CD14-positive monocyte (primary cell): ENCODE data around the gene ONECUT3. TPM values are rescaled to one million over a fixed set of nuclear protein-coding genes. Genes with fewer than 3 reads are reported as not detected.

ENCODE experiments used
- DNase-seq, 3 donors: peaks; one replicate each; pipeline ENCODE4 v3.0.0-alpha.2; 2011 to 2022
- H2AFZ ChIP-seq: 2 replicates; pipeline ENCODE4 v1.6.0; 2012; ENCODE audit warnings: mild to moderate bottlenecking, low read depth, low read length, inconsistent platforms; ENCODE audit not compliant: insufficient read depth, poor library complexity, severe bottlenecking
- H3K27ac ChIP-seq, 2 donors: 1 replicate in 1 of 2; 2 replicates in 1 of 2; pipeline ENCODE4 v1.5.1; 2012 to 2013; ENCODE audit warnings: low read length in 2 of 2, control low read depth in 1 of 2, inconsistent platforms in 1 of 2, low read depth in 1 of 2, mild to moderate bottlenecking in 1 of 2
- H3K27me3 ChIP-seq, 2 donors: one replicate each; pipeline versions ENCODE4 v1.6.0 to v1.6.1; 2011 to 2013; ENCODE audit warnings: low read length in 2 of 2; ENCODE audit not compliant: control insufficient read depth in 2 of 2, insufficient read depth in 2 of 2
- H3K36me3 ChIP-seq, 2 donors: replicated peaks in 1 of 2; 1 replicate in 1 of 2; 2 replicates in 1 of 2; pipeline versions ENCODE4 v1.5.1 to v1.6.1; 2012 to 2013; ENCODE audit warnings: low read length in 2 of 2, control low read depth in 1 of 2, inconsistent platforms in 1 of 2, mild to moderate bottlenecking in 1 of 2; ENCODE audit not compliant: insufficient read depth in 2 of 2, control insufficient read depth in 1 of 2
- H3K4me1 ChIP-seq, 2 donors: 1 replicate in 1 of 2; 2 replicates in 1 of 2; pipeline versions ENCODE4 v1.5.1 to v1.6.1; 2012 to 2013; ENCODE audit warnings: low read length in 2 of 2, control low read depth in 1 of 2, inconsistent platforms in 1 of 2, mild to moderate bottlenecking in 1 of 2, moderate library complexity in 1 of 2; ENCODE audit not compliant: insufficient read depth in 2 of 2, control insufficient read depth in 1 of 2
- H3K4me2 ChIP-seq: replicated peaks from 2 replicates; pipeline ENCODE3; 2012; ENCODE audit warnings: low read length, moderate library complexity, mild to moderate bottlenecking; ENCODE audit not compliant: poor library complexity, severe bottlenecking; ENCODE audit errors: extremely low read depth
- H3K4me3 ChIP-seq, 3 experiments: fragments of 200-600 bp in 1 of 3; sonication (generic) in 1 of 3; replicated peaks in 1 of 3; 1 replicate in 2 of 3; 2 replicates in 1 of 3; pipeline ENCODE4 v1.5.1; 2011 to 2013; ENCODE audit warnings: low read length in 3 of 3, mild to moderate bottlenecking in 3 of 3, control low read depth in 2 of 3, low read depth in 2 of 3, inconsistent platforms in 1 of 3, moderate library complexity in 1 of 3
- H3K79me2 ChIP-seq: 2 replicates; pipeline ENCODE4 v1.6.0; 2012; ENCODE audit warnings: mild to moderate bottlenecking, control low read depth, inconsistent platforms, low read length, moderate library complexity; ENCODE audit not compliant: insufficient read depth
- H3K9ac ChIP-seq: 2 replicates; pipeline ENCODE4 v1.6.0; 2017; ENCODE audit warnings: low read length, mild to moderate bottlenecking; ENCODE audit not compliant: insufficient read depth, poor library complexity, severe bottlenecking
- H3K9me3 ChIP-seq, 2 donors: replicated peaks in 1 of 2; 1 replicate in 1 of 2; 2 replicates in 1 of 2; pipeline versions ENCODE4 v1.5.1 to v1.6.1; 2012 to 2013; ENCODE audit warnings: low read length in 2 of 2, control low read depth in 1 of 2; ENCODE audit not compliant: control insufficient read depth in 1 of 2, insufficient read depth in 1 of 2
- H4K20me1 ChIP-seq: 2 replicates; pipeline ENCODE4 v1.6.0; 2012; ENCODE audit warnings: mild to moderate bottlenecking, low read length, control low read depth, moderate library complexity; ENCODE audit not compliant: insufficient read depth
- H3K27ac Mint-ChIP-seq, 7 donors: one replicate each; pipeline ENCODE4 v1.8.0; 2020; ENCODE audit warnings: mild to moderate bottlenecking in 7 of 7, mixed read lengths in 7 of 7, moderate library complexity in 6 of 7, inconsistent platforms in 2 of 7
- H3K27me3 Mint-ChIP-seq, 3 donors: one replicate each; pipeline ENCODE4 v1.8.0; 2021 to 2022; ENCODE audit warnings: low read depth in 3 of 3, mild to moderate bottlenecking in 3 of 3, mixed read lengths in 3 of 3, moderate library complexity in 3 of 3, inconsistent platforms in 1 of 3
- H3K36me3 Mint-ChIP-seq, 2 donors: one replicate each; pipeline ENCODE4 v1.8.0; 2020; ENCODE audit warnings: mixed read lengths in 2 of 2, inconsistent platforms in 1 of 2, mild to moderate bottlenecking in 1 of 2
- H3K4me1 Mint-ChIP-seq: one replicate; pipeline ENCODE4 v1.8.0; 2020; ENCODE audit warnings: mild to moderate bottlenecking, mixed read lengths
- H3K4me3 Mint-ChIP-seq, 2 donors: one replicate each; pipeline ENCODE4 v1.8.0; 2020; ENCODE audit warnings: mild to moderate bottlenecking in 2 of 2, mixed read lengths in 2 of 2, moderate library complexity in 1 of 2
- H3K9me3 Mint-ChIP-seq, 7 donors: one replicate each; pipeline ENCODE4 v1.8.0; 2020 to 2022; ENCODE audit warnings: mixed read lengths in 7 of 7, mild to moderate bottlenecking in 6 of 7, moderate library complexity in 6 of 7, inconsistent platforms in 2 of 7
- WGBS: methylation state at CpG from one replicate; pipeline ENCODE4 v1.1.5; 2013; ENCODE audit warnings: missing lambda C conversion rate; ENCODE audit not compliant: insufficient coverage; 5-methylcytosine and 5-hydroxymethylcytosine counted together
- intact Hi-C, 2 donors: fragments of 100-400 bp; cut with micrococcal nuclease; formaldehyde crosslinking; loops; one replicate each; pipeline versions ENCODE4 v1.15.0 to v1.15.1; 2023
- polyA plus RNA-seq, 3 donors: library from polyadenylated mRNA; depleted of rRNA in 1 of 3; unstranded in 2 of 3; stranded (reverse) in 1 of 3; fragments of 300-500 nt in 2 of 3; fragments of >200 nt in 1 of 3; fragmentation: Illumina TruSeq in 2 of 3; gene quantifications; 1 replicate in 2 of 3; 2 replicates in 1 of 3; pipeline ENCODE4 v1.2.3, GENCODE V29; 2012 to 2021
- TF ChIP-seq, protein P1 (sequence below): fragments of 200-600 bp; IDR thresholded peaks from one replicate; pipeline ENCODE4 v1.8.0; 2022; ENCODE audit warnings: antibody characterized with exemption, mild to moderate bottlenecking

ONECUT3 gene
- polyA plus RNA-seq, 3 donors, result not detected

DNA sequence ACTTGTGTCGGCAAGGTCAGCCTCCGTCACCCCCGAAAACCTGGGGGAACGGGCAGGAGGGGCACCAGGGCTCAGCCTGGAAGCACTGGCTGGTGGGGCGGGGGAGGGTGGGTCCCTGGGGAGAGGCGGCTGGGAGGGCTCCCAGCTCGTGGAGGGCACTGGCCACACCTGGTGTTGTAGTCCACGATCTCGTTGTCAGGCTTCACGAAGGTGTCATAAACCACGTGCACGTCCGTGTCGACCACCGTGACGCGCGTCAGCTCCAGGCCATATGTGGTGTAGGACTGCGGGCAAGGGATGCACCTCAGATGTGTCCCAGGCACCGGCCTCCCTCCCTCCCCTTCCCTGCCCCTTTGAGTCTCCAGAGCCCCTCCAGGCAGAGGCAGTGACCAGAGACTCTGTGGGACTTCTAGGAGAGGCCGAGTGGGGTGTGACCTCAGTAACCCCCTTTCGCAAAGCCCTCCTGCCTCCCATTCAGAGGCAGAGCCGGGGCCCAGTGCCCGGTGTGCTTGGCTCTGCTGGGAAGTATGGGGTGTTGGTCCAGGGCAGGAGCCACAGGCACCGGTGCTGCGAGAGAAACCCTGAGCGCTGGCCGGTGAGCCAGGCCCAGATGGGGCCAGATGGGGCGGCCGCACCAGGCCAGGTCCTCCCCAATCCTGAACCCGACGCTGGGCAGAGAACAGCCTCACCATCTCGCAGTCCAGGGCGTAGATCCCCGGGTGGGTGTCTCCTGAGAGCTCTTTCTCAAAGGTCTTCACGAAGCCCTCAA lies 63.4 kb downstream of the ONECUT3 start:
- Histone ChIP-seq H3K27ac (no peak overlapping the region), H2AFZ (no peak overlapping the region), H3K9me3 (no peaks in the 10 kb centered on the region), H3K27me3 (no peaks in the 10 kb centered on the region), H3K79me2 (no peaks in the 10 kb centered on the region), H3K4me3 (no peak overlapping the region), H4K20me1 (peaks cover 40% of the 10 kb centered on the region), H3K4me1 (peaks cover 14 to 18% of the 10 kb centered on the region in 2 donors), H3K36me3 (peaks cover 64 to 65% of the 10 kb centered on the region in 2 donors), H3K4me2 (no peak overlapping the region), H3K9ac (no peak overlapping the region)
- Mint-ChIP-seq H3K4me1 (peaks cover 12% of the 10 kb centered on the region), H3K27me3 (no peaks in the 10 kb centered on the region), H3K9me3 (no peaks in the 10 kb centered on the region), H3K36me3 (peaks cover 42 to 62% of the 10 kb centered on the region in 2 donors), H3K27ac (no peak overlapping the region), H3K4me3 (no peak overlapping the region)
- 96% methylated on average over 26 of the region's 36 CpGs for WGBS
- TF ChIP-seq, protein P1, sequence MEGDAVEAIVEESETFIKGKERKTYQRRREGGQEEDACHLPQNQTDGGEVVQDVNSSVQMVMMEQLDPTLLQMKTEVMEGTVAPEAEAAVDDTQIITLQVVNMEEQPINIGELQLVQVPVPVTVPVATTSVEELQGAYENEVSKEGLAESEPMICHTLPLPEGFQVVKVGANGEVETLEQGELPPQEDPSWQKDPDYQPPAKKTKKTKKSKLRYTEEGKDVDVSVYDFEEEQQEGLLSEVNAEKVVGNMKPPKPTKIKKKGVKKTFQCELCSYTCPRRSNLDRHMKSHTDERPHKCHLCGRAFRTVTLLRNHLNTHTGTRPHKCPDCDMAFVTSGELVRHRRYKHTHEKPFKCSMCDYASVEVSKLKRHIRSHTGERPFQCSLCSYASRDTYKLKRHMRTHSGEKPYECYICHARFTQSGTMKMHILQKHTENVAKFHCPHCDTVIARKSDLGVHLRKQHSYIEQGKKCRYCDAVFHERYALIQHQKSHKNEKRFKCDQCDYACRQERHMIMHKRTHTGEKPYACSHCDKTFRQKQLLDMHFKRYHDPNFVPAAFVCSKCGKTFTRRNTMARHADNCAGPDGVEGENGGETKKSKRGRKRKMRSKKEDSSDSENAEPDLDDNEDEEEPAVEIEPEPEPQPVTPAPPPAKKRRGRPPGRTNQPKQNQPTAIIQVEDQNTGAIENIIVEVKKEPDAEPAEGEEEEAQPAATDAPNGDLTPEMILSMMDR, result no peak
- intact Hi-C loops, result no loop called here
- DNase-seq, result no peak

- Histone ChIP-seq H3K36me3 (peaks cover 74 to 75% of the 10 kb centered on the region in 2 donors), H3K4me2 (no peak overlapping the region), H3K79me2 (no peaks in the 10 kb centered on the region), H4K20me1 (peaks cover 49% of the 10 kb centered on the region), H3K27ac (no peak overlapping the region), H3K4me1 (peaks cover 11 to 13% of the 10 kb centered on the region in 2 donors), H3K27me3 (no peaks in the 10 kb centered on the region), H2AFZ (no peak overlapping the region), H3K9ac (no peak overlapping the region), H3K9me3 (no peaks in the 10 kb centered on the region), H3K4me3 (no peak overlapping the region)
- H3K4me1 Mint-ChIP-seq, result peaks cover 11% of the 10 kb centered on the region
- WGBS, result 95% methylated on average over 24 of the region's 25 CpGs
- TF ChIP-seq, protein P1, result no peak
- no peak for DNase-seq
- H3K4me3 Mint-ChIP-seq, result no peak overlapping the region
- no peaks in the 10 kb centered on the region for H3K27me3 Mint-ChIP-seq
- intact Hi-C loops, result no loop called here
- no peaks in the 10 kb centered on the region for H3K9me3 Mint-ChIP-seq
- peak overlapping the region in 1 of 7 donors; percentile 18 for H3K27ac Mint-ChIP-seq
- H3K36me3 Mint-ChIP-seq, result peaks cover 50 to 72% of the 10 kb centered on the region in 2 donors
These were observed 64.4 kb downstream of the ONECUT3 start for GRCh38 chr19:1817553-1818179.
